ENCODE measurements around the gene DCT.
"Not testable (repeated sequence)": the region's sequence is repeated elsewhere in the genome, so short reads cannot be mapped to it uniquely, and the experiment has no call there.

The DCT gene
- total RNA-seq: 0.39 to 0.77 reads per million in 2 donors

DNA sequence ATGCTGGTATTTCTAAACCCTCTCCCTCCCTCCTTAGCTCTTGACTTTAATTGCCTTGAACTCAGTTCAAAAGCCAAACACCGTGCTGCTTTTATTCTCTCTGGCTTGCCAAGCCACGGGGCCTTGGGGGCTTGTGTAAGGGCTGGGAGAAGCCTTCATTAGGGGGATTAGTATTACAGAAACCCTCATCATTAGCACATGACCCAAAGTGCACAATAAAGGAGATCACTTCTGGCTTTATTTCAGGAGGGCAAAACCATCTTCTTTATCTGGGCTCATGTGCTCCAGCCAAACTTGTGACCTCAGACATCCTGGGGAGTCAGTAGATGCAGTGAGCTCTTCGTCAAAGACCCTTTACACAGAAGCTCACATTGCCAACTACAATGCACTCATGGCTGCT, at the start of gene DCT:
DCT (minus strand) TSS at position 67 of the 400 bp plus-strand sequence. CDS start 427 bp downstream, outside the sequence.
- DNase-seq: no peak

DNA sequence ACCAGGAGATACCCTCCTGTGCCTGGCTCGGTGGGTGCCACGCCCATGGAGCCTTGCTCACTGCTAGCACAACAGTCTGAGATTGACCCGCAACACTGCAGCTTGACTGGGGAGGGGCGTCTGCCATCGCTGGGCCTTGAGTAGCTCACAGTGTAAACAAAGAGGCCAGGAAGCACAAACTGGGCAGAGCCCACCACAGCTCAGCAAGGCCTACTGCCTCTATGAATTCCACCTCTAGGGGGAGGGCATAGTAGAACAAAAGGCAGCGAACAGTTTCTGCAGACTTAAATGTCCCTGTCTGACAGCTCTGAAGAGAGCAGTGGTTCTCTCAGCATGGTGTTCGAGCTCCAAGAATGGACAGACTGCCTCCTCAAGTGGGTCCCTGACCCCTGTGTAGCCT, 47.5 kb upstream of the DCT start:
- not testable (repeated sequence) for DNase-seq

DNA sequence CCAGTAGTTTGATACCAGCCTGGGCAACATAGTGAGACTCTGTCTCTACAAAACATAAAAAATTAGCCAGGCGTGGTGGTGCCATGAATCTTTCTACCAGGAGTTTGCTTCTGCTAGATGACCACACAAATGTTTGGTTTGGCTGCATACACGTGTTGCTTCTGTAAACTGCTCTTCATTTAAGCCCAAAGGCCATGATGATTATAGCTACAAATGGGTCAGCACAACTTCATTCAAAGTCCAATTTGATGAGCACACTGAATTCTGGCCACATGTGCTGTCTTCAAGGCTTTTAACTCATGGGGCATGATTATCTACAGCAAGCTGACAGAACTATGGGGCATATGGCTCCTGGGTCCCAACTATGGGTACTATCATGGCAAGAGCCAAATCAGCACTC, 46.3 kb upstream of the DCT start:
- no peak for DNase-seq

DNA sequence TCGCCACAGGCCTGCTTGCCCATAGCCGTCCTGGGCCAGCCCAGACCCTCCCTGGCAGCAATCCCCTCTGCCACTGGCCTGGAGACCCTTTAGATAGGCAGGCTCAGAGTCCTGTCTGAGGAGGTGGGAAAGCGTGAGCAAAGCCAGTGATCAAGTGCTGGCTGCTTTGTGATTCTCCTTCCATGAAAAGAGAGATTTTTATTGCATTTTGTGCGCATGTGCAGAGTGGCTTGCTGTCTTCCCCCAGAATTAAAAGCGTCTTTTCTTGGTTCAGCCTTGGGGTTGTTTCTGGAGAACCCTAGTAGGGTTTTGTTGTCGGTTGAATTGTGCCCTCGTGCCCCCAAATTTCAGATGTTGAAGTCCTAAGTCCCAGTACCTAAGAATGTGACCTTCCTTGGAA, 44.9 kb upstream of the DCT start:
- DNase-seq: no peak

DNA sequence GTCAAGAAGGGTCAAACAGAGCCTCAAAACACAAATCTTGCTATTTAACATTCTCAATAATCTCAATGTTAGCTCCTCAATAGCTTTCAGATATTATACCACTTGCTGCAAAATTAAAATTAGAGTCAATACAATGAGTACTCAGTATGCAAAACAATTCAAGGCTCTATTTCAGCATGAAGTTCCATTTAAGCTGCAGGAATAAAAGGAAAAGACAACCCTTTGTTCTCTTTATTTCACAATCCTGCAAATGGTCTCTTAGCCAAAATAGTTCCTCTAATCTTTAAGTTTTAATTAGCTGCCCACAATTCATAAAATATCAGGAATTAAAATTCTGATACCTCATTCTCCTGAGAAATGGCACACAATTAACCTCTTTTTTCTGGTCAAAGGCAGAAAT, 40.5 kb upstream of the DCT start:
- DNase-seq: no peak

DNA sequence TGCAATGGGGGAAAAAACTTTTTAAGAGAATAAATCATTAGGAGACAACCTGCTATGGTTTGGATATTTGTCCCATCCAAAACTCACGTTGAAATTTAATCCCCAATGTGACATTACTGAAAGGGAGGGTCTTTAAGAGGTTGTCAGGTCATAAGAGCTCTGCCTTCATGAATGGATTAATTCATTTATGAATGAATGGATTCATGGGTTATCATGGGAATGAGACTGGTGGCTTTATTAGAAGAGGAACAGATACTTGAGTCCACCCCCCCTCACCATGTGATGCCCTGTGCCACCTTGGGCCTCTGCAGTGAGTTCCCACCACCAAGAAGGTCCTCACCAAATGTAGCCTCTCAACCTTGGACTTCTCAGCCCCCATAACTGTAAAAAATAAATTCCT, 37.0 kb upstream of the DCT start:
- no peak for DNase-seq

DNA sequence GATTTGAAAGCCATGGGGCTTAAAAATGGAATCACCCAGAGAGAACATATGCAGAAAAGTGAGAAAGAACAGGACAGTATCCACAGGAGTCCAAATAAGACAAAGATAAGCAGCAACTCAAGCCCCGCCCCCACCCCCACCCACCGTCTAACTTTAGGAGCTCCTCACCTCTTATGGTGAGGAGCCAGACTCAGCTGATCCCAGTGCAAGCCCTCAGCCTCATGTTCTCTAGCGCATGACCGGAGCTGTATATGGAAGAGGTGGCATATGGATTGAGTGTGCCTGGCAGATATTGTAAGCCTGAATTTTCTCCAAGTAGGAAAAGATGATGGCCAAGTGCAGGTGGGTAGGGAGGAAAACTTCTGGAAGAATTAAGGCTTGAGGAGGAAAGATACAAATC, 36.4 kb upstream of the DCT start:
- DNase-seq: no peak

DNA sequence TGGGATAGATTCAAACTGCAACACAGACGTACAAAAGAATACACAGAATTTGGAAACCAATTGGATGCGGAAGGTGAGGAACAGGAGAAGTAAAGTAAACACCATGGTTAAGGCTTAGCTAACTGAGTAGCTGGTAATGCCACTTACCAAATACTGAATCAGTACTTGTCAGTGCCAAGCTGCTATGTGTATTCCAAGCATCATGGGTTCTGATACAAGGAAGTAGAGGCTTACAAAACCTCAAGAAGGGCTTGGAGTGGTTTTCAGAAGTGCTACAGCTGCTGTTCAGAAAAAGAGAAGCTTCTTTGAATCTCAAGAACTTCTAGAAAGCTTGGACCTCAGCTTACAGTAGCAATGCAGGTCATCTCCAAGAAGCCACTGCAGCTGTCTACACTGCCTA, 35.9 kb upstream of the DCT start:
- DNase-seq: no peak

DNA sequence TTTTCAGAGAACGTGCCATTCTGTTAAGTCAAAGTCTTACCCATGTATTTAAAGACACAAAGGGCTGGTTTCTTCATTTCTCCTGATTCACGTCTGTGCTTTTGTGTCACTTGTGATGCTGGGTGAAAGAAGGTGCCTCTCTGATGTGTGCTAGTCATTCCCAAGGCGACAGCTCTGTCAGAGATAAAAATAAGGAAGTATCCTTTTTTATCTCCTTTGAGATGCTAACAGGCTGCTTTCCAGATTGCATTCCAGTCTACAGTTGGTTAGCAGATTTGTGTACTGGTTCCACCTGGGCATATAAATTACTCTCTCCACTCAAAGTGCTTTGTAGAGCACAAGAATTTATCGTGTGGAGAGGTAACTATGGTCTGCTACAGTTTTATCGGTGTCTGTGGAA, 33.5 kb upstream of the DCT start:
- DNase-seq: no peak

DNA sequence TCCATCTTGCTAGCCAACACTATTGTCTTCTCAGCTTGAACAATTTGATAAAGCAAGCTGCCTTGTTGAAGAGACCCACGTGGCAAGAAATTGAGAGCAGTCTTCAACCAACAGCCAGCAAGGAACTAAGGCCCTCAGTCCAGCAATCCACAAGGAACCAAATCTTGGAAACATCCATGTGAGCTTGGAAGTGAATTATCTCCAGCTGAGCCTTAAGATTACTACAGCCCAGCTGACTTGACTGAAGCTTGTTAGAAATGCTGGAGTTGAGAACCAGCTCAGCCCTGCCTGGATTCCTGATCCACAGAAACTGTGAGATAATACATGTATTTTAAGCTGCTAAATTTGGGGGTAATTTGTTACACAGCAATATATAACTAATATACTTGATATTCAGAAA, 26.2 kb upstream of the DCT start:
- DNase-seq: no peak

DNA sequence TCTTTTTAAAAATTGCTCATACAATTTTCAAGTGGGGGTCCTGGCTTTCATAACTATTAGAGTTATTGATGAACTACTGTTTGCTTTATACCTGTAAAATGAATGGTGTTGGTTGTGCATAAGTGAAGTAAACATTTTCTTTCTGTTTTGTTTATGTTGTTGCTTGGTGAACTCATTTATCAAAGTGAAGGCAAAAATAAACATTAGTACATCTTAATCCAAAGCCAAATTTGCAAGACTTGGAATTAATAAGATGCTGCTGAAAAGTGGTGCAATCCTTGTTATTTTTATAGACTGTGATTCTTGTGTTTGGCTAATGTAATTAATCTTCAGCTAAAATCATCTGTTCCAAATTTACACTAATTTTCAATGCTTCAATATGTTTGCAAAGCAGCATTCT, 24.4 kb upstream of the DCT start:
- DNase-seq: no peak

DNA sequence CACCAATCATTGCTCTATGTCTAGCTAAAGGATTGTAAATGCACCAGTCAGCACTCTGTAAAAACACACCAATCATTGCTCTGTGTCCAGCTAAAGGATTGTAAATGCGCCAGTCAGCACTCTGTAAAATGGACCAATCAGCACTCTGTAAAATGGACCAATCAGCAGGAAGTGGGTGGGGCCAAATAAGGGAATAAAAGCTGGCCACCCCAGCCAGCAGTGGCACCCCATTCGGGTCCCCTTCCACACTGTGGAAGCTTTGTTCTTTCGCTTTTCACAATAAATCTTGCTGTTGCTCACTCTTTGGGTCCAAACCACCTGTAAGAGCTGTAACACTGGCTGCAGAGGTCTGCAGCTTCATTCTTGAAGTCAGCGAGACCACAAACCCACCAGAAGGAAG, 19.3 kb upstream of the DCT start:
- not testable (repeated sequence) for DNase-seq

DNA sequence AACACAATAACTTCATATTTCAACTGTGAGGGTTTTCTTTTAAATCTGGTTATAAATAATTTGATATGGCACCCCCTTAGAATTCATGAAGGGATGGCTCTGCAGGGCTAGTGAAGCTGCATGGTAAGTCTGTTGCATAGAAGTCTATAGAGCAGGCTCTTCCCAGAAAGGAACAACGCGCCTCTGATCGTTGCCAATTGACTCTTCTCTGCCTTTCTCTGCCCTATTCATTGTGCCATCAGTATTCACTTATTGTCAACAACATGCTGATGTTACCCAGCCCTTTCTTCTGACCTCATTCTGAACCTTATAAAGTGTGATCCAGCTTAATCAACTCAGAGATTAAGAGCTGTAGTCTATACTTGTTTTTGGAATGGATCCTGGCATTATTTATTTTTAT, 16.3 kb upstream of the DCT start:
- DNase-seq: no peak

DNA sequence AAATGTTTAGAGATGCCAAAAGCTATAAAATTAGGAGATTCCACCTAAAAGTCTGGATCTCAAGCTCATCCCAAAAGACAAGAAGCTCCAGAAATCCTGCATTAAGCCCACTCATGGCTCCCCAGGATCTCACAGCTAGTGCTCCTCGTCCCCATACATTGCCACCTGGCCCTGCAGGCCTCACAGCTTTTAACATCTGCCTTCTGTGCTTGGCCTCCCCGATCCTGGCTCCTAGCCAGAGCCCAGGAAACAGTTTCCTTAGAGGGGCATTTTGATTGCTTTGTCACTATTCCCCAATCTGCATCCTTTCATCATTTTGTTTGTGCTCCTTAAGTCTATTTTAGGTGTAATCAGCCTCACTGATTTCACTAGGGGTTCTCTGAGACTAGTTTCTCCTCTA, 14.5 kb upstream of the DCT start:
- DNase-seq: no peak

DNA sequence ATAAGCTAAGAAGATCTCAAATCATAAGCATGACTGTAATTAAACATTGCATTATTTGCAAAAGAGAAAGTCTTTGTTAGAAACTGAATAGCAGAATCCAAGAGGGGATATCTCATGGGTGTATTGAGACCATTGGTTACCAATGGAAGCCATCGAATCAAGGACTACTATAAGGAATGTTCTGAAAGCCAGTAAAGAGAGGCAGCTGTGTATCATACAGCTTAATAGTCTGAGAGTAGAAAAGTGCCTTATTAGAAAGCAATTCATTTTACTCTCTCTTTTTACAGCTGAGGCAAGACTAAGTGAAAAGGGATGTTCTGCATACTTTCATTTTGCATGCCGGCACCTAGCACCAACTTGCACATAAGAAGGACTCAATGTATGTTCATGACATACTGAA, 7.6 kb upstream of the DCT start:
- no peak for DNase-seq

DNA sequence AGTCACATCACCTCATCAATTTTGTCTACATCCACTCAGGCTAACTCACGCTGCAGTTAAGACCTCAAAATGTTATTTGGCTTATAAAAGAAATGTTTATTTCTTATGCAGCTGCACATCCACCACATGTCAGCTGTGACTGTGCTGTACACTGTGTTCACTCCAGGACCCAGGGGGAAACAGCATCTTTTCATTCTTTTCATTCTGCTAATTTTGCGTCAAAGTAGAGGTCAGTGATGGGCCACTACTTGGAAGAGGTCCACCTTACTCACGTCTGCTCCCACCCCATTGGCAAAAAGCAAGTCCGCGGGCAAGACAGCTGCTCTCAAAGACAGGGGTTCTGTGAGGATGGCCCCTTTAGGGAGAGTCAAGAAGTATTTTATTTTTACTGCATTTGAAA, 4.5 kb upstream of the DCT start:
- no peak for DNase-seq

DNA sequence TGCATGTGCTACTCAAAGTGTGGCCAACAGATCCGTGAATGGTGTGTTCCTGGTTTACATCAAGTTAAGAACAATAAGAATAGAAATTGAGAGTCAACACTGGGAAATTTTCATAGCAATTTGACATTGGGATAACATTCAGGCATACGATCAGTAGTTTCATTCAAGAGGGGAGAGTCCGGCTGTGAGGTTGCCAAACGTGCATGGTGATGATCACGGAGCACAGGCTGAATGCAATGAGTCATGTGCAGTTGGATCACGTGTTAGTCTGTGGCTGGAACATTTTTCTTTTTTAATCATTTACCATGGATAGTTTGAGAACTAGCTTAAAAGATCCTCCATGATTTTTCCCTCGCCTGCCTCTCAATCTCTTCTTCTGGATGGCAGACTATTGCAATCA, 2.5 kb upstream of the DCT start:
- no peak for DNase-seq

DNA sequence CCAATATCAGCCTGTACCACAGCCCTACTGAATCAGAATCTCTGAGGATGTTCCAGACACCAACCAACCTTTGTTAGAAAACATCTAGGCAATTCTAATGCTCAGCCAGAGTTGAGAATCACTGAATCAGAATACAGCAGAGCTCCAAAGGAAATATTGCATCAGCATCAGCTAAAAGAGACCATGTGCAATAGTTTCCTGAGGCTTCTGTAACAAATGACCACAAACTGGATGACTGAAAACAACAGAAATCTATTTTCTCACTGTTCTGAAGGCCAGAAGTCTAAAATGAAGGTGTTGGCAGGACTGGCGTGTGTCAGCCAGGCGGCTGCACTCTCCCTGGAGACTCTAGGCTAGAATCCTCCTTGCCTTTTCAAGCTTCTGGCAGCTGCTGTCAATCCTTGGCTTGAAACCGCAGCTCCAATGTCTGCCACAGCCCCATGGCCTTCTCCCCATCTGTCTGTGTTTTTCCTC, 1.2 kb upstream of the DCT start:
- no peak for DNase-seq

DNA sequence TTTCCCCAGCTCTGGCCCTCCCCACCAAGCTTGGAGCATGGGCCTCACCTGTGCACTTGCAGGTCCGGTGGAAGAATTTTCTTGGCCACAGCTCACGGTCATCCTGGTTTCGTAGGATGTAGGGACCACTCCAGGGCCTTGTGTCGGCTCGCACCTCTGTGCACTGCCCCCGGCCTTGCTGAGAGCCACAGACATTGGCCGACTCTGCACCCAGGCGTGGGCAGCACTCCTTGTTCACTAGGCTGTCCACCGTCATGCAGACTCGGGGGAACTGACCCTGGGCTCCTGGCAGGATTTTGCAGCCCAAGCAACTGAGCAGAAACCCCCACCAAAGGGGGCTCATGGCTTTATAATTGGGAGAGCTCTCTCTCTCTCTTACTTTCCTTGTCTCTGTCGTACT, 569 bp downstream of the DCT start:
- DNase-seq: no peak

DNA sequence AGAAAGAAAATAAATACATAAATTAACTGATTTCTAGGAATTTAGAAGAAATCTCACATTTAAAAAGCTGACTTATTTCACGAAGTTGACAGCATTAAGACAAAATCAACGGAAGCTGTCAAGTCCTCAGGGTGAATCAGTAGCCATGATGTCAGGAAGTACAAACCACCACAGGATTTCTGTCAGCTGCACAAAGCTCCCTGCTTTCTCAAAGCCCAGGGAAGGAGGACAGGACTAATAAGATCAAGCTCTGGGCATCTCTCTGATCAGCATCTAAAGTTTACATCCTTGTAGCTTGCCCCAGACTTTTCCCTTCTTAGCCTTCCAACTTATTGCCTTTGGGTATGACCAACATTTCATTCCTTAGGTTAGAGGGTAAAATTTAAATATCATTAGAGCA, 9.4 kb downstream of the DCT start:
- DNase-seq: no peak

DNA sequence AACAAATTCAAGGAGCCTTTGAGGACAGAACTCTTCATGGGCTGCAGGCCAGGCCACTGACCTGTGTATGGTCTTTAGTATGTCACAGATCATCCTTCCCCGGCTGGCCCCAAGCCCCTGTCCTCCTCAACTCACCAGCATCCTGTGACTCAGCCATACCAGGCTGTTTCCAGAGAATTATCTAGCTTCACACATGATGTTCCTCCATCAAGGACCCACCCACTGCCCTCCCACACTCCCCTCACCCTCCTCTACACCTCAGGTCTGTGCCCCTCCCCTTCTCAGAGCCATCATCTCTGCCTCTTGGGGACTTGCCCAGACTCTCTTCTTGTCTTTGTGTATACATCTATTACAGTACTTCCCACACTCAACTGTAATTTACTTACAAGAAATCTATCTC, 14.7 kb downstream of the DCT start:
- no peak for DNase-seq

DNA sequence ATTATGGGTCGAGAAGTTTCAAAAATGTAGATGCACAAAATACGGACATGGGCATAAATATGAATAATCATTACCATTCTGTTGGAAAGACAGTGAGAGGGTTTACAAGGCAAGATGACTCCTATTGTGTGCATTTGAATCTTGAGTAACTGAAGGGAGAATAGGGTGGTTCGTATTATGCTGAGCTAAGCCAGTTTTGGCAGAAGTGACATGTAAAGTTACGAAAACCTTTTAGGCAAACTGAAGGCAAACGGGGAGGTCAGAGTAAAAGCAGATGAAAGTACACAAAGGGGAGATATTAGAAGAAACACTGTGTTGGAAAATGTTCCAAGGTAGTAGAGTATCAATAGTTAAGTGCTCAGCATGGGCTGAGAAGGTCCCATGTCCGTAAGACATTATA, 16.8 kb downstream of the DCT start:
- no peak for DNase-seq

DNA sequence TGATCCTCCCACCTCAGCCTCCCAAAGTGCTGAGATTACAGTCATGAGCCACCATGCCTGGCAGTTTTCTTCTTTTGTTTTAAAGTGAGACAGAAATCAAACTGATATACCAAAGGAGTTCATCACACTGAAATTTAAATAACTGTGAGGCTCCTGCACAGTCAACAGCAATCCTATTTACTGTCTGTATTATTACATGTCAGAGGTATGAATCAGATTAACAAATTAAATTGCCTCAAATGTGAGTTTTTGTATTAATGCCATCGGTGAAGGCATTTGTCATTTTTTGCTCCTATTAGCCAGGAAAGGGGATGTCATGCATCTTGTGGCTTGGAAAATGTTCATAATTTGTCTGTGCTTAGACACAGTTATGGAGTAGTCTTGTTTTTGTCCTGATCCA, 20.4 kb downstream of the DCT start:
- no peak for DNase-seq

DNA sequence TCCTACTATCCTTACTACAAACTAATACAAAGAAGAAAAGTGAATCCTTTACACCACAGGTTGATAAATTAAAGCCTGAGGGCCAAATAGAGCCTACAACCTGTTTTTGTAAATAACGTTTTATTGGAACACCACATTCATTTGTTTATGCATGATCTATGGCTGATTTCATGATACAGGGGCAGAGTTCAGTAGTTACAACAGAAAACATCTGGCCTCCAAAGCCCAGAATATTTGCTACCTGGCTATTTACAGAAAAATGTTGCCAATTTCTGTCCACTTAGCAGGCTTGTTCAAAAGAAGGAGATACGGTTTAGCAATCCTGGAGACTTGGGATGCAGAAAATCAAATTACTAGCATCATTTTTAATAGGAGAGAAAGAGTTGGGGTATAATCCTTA, 24.1 kb downstream of the DCT start:
- no peak for DNase-seq

DNA sequence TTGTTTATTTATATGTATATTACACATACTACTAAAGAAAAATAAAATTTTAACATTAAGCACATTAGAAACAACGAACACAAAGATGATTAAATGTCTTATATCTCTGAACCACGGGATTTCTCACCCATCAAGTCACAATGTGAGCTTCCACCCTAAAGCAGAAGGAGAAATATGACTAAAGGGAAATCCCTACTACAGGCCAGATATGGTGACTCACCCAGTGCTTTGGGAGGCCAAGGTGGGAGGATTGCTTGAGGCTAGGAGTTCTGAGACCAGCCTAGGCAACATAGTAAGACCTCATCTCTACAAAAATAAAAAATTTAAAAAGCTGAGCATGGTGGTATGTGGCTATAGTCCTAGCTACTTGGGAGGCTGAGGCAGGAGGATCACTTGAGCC, 24.6 kb downstream of the DCT start:
- no peak for DNase-seq

DNA sequence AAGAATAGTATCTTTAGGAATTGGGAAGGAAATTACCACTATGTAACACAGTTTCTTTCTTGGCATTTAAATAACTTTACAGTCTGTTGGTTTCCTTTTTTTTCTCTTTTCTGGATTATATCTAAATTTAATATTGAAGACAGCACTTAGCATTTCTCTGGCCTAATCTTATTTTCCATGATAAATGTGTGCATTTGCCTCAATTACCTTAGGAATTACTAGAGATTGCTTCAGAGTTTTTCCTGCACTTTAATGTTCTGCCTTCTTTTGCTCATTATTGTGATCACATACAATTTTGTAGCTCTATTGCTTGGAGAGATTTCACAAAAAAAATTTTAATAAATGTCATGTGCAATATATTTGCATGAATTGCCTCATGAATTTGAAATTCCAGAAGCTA, 25.1 kb downstream of the DCT start:
- no peak for DNase-seq

Data from activated gamma-delta T cell (primary cell).